ENCODE measurements around the gene C12orf54. TPM values are rescaled to one million over a fixed set of nuclear protein-coding genes. Genes with fewer than 3 reads are reported as not detected.
"Not testable (repeated sequence)": the region's sequence is repeated elsewhere in the genome, so short reads cannot be mapped to it uniquely, and the experiment has no call there.

C12orf54 gene
- total RNA-seq, 1 donor from 2014 or later, result not detected

GRCh38 chr12:48472259-48472658 lies 10.0 kb upstream of the C12orf54 start, which contains the start of gene ANP32D:
Gene ANP32D, plus strand, starts transcription at chr12:48472559. Its CDS starts 106 bp downstream, at chr12:48472665.
- H3K4me3 Mint-ChIP-seq, result no peak within 1 kb of the TSS
- no peak within 1 kb of the TSS for H3K27ac Mint-ChIP-seq (ENCODE audit: unreplicated experiment)
- DNase-seq (ENCODE audit: low read depth, low spot score), result no peak
- no peaks in the 10 kb centered on the region for H3K4me1 Mint-ChIP-seq
- peaks cover 31% of the 10 kb centered on the region for H3K36me3 Mint-ChIP-seq (ENCODE audit: low read depth)
- peaks cover 10% of the 10 kb centered on the region for H3K27me3 Mint-ChIP-seq (ENCODE audit: low read depth)
- no peak for TF ChIP-seq CTCF (conservative IDR thresholded peaks at IDR 0.05)
- peaks cover 27% of the 10 kb centered on the region for H3K9me3 Mint-ChIP-seq

- Mint-ChIP-seq H3K4me3 (no peak overlapping the region), H3K4me1 (no peaks in the 10 kb centered on the region), H3K36me3 (ENCODE audit: low read depth) (peaks cover 29% of the 10 kb centered on the region), H3K9me3 (peaks cover 26% of the 10 kb centered on the region), H3K27ac (ENCODE audit: unreplicated experiment) (no peak overlapping the region), H3K27me3 (ENCODE audit: low read depth) (peaks cover 13% of the 10 kb centered on the region)
- no peak for TF ChIP-seq CTCF (conservative IDR thresholded peaks at IDR 0.05)
- DNase-seq (ENCODE audit: low read depth, low spot score), result no peak
Observed at GRCh38 chr12:48473061-48473460, 9.2 kb upstream of the C12orf54 start.

- H3K27me3 Mint-ChIP-seq (ENCODE audit: low read depth), result peaks cover 13% of the 10 kb centered on the region
- not testable (repeated sequence) for H3K27ac Mint-ChIP-seq (ENCODE audit: unreplicated experiment); H3K4me3 Mint-ChIP-seq; H3K4me1 Mint-ChIP-seq; DNase-seq (ENCODE audit: low read depth, low spot score)
- peaks cover 22% of the 10 kb centered on the region for H3K36me3 Mint-ChIP-seq (ENCODE audit: low read depth)
- H3K9me3 Mint-ChIP-seq, result peaks cover 22% of the 10 kb centered on the region
Observed at GRCh38 chr12:48474497-48474896, 7.8 kb upstream of the C12orf54 start.

- Mint-ChIP-seq H3K9me3 (peaks cover 10% of the 10 kb centered on the region), H3K36me3 (ENCODE audit: low read depth) (peaks cover 3% of the 10 kb centered on the region), H3K27me3 (ENCODE audit: low read depth) (peaks cover 25% of the 10 kb centered on the region), H3K4me3 (no peak overlapping the region), H3K4me1 (no peaks in the 10 kb centered on the region), H3K27ac (ENCODE audit: unreplicated experiment) (no peak overlapping the region)
- TF ChIP-seq CTCF (conservative IDR thresholded peaks at IDR 0.05), result no peak
- DNase-seq (ENCODE audit: low read depth, low spot score), result no peak
Observed at GRCh38 chr12:48482930-48483329, 632 bp downstream of the C12orf54 start.

GRCh38 chr12:48486261-48486660 lies 4.0 kb downstream of the C12orf54 start:
- TF ChIP-seq CTCF (conservative IDR thresholded peaks at IDR 0.05), result no peak
- no peak for DNase-seq (ENCODE audit: low read depth, low spot score)
- Mint-ChIP-seq H3K36me3 (ENCODE audit: low read depth) (no peaks in the 10 kb centered on the region), H3K27ac (ENCODE audit: unreplicated experiment) (no peak overlapping the region), H3K4me1 (no peaks in the 10 kb centered on the region), H3K9me3 (peaks cover under 1% of the 10 kb centered on the region), H3K27me3 (ENCODE audit: low read depth) (peaks cover 17% of the 10 kb centered on the region), H3K4me3 (no peak overlapping the region)

GRCh38 chr12:48486679-48487078 lies 4.4 kb downstream of the C12orf54 start:
- no peak for TF ChIP-seq CTCF (conservative IDR thresholded peaks at IDR 0.05)
- Mint-ChIP-seq H3K4me3 (no peak overlapping the region), H3K9me3 (no peaks in the 10 kb centered on the region), H3K4me1 (no peaks in the 10 kb centered on the region), H3K27me3 (ENCODE audit: low read depth) (peaks cover 17% of the 10 kb centered on the region), H3K36me3 (ENCODE audit: low read depth) (no peaks in the 10 kb centered on the region), H3K27ac (ENCODE audit: unreplicated experiment) (no peak overlapping the region)
- DNase-seq (ENCODE audit: low read depth, low spot score), result no peak

Measured in neural crest cell (in vitro differentiated cells).